HG02852 (cell line): ENCODE measurements around the gene NIPAL3.
A peak's percentile ranks its signal among the peaks of the same experiment; 100 is the strongest.
"Not testable (repeated sequence)": the region's sequence is repeated elsewhere in the genome, so short reads cannot be mapped to it uniquely, and the experiment has no call there.

Experiments used
- ATAC-seq: cut with Tn5 transposase; IDR thresholded peaks from one replicate; pipeline ENCODE4 v1.9.1; 2021; ENCODE audit warnings: mild to moderate bottlenecking, moderate library complexity; ENCODE audit not compliant: unreplicated experiment

The NIPAL3 gene

GRCh38 chr1:24454673-24455072 is 39.1 kb downstream of the NIPAL3 start:
- no peak for ATAC-seq

- no peak for ATAC-seq
Observed at GRCh38 chr1:24455272-24455671, 39.7 kb downstream of the NIPAL3 start.

GRCh38 chr1:24457866-24458265 is 42.3 kb downstream of the NIPAL3 start:
- ATAC-seq, result no peak

- no peak for ATAC-seq
Observed at GRCh38 chr1:24459551-24460266, 44.1 kb downstream of the NIPAL3 start.

- not testable (repeated sequence) for ATAC-seq
Observed at GRCh38 chr1:24462128-24462527, 46.5 kb downstream of the NIPAL3 start.

- ATAC-seq, result no peak
Observed at GRCh38 chr1:24463776-24464735, 48.5 kb downstream of the NIPAL3 start.

- no peak for ATAC-seq
Observed at GRCh38 chr1:24465099-24465498, 49.5 kb downstream of the NIPAL3 start.

- no peak for ATAC-seq
Observed at GRCh38 chr1:24465638-24466037, 50.0 kb downstream of the NIPAL3 start.

- ATAC-seq, result no peak
Observed at GRCh38 chr1:24468685-24469316, 53.2 kb downstream of the NIPAL3 start.

- no peak for ATAC-seq
Observed at GRCh38 chr1:24470592-24470991, 55.0 kb downstream of the NIPAL3 start.

GRCh38 chr1:24472527-24473251 is 57.1 kb downstream of the NIPAL3 start:
- ATAC-seq, result no peak

GRCh38 chr1:24474193-24474592 is 58.6 kb downstream of the NIPAL3 start:
- ATAC-seq, result no peak

- no peak for ATAC-seq
Observed at GRCh38 chr1:24475700-24476099, 60.1 kb downstream of the NIPAL3 start.

- no peak for ATAC-seq
Observed at GRCh38 chr1:24476571-24476970, 61.0 kb downstream of the NIPAL3 start.

- no peak for ATAC-seq
Observed at GRCh38 chr1:24477309-24477708, 61.7 kb downstream of the NIPAL3 start.

GRCh38 chr1:24481101-24481500 is 65.5 kb downstream of the NIPAL3 start:
- peak; percentile 64 for ATAC-seq

GRCh38 chr1:24481843-24482610 is 66.4 kb downstream of the NIPAL3 start:
- ATAC-seq, result no peak

GRCh38 chr1:24483441-24483840 is 67.8 kb downstream of the NIPAL3 start:
- no peak for ATAC-seq

GRCh38 chr1:24484199-24484598 is 68.6 kb downstream of the NIPAL3 start:
- no peak for ATAC-seq
